ENCODE data around the gene KRT39. TPM values are rescaled to one million over a fixed set of nuclear protein-coding genes. Genes with fewer than 3 reads are reported as not detected.

Gene KRT39
- total and polyA plus RNA-seq, 2 donors (not counting 3 experiments of a cell fraction or from before 2014, with no cell fraction given) = not detected

DNA sequence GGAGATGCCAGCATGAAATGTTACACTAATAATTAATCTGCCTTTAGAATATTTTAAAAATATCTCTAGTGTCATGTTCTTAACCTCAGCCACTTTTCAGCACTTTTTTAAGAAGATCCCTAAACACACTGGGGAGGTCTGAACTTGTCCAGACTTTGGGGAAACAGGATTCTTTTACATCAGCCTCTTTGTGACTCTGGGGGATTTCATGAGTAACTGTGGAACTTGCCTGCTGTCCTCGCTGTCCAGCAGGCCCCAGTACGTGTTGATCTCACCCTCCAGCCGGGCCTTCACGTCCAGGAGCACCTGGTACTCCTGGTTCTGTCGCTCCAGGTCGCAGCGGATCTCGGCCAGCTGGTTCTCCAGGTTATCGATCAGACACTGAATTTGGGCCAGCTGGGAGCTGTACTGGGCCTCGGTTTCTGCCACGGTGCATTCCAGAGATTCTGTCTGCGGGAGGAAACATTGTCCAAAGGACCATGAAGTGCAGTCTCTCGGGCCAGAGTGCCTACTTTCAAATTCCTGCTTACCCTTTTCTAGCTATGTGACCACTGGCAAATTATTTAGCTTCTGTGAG is 11.9 kb upstream of the KRT39 start:
- DNase-seq (ENCODE audit: low read depth, low spot score) (no peak), FAIRE-seq (no peak)
- intact Hi-C loops (cut with micrococcal nuclease) (no loop called here), dilution Hi-C loops (cut with MboI; ENCODE audit: extremely low pct_ligation_motif_present, low sequenced_read_pairs) (no loop called here)
- ChIA-PET CTCF (interaction anchor here (0.7 kb wide), 1 partner anchor 622 kb away, joined by 4 read pairs; no protein-coding TSS in a partner anchor), POLR2A (no interaction called here)
- no TSS peak for BruUV-seq (replicated peaks)
- Histone ChIP-seq H3K9me3 (replicated peaks; ENCODE audit: control insufficient read depth, insufficient read depth, low read length) (no peaks in the 10 kb centered on the region), H3K9me1 (replicated peaks; ENCODE audit: control insufficient read depth, extremely low read depth, insufficient read depth, low read length) (no peaks in the 10 kb centered on the region), H2AFZ (ENCODE audit: low read depth, low read length) (no peak overlapping the region), H3K4me2 (ENCODE audit: insufficient read depth, low read length) (no peak overlapping the region), H3K36me3 (ENCODE audit: control insufficient read depth in 2 of 2, extremely low read depth in 1 of 2, insufficient read depth in 2 of 2, low read length in 2 of 2) (no peaks in the 10 kb centered on the region), H3K4me3 (replicated peaks in 1 of 3; ENCODE audit: insufficient read depth in 1 of 3, low read depth in 1 of 3, low read length in 3 of 3) (no peak overlapping the region), H4K20me1 (replicated peaks; ENCODE audit: control insufficient read depth, extremely low read depth, insufficient read depth, low read length) (no peaks in the 10 kb centered on the region), H3K27me3 (ENCODE audit: control insufficient read depth in 2 of 2, insufficient read depth in 2 of 2, low read length in 2 of 2) (peaks cover 0 to 4% of the 10 kb centered on the region in 2 experiments), H3K4me1 (ENCODE audit: control insufficient read depth, extremely low read depth, insufficient read depth, low read length) (no peaks in the 10 kb centered on the region), H3K27ac (ENCODE audit: insufficient read depth, low read depth, low read length) (no peak overlapping the region), H3K9ac (replicated peaks; ENCODE audit: extremely low read depth, insufficient read depth, low read length) (no peak overlapping the region), H3K79me2 (ENCODE audit: control insufficient read depth, insufficient read depth, low read length) (no peaks in the 10 kb centered on the region)
- TF ChIP-seq FOS (IDR thresholded peaks at IDR 0.05; ENCODE audit: borderline replicate concordance, insufficient read depth, low read length) (no peak), GATA2 (IDR thresholded peaks at IDR 0.05; ENCODE audit: insufficient read depth, insufficient read length, low read depth, low read length) (no peak), POLR2AphosphoS5 (IDR thresholded peaks at IDR 0.05; ENCODE audit: insufficient read depth, low read depth, low read length) (no peak), EZH2 (IDR thresholded peaks at IDR 0.05; ENCODE audit: borderline replicate concordance, low read depth, low read length, severe bottlenecking) (no peak), POLR2A (IDR thresholded peaks at IDR 0.05; ENCODE audit: low read depth, low read length) (no peak), MYC (IDR thresholded peaks at IDR 0.05; ENCODE audit: low read depth, low read length) (no peak), JUN (IDR thresholded peaks at IDR 0.05; ENCODE audit: borderline replicate concordance, insufficient read depth, insufficient read length, low read depth) (no peak)
- TF ChIP-seq, protein P1, sequence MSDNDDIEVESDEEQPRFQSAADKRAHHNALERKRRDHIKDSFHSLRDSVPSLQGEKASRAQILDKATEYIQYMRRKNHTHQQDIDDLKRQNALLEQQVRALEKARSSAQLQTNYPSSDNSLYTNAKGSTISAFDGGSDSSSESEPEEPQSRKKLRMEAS (IDR thresholded peaks at IDR 0.05; ENCODE audit: insufficient read depth, insufficient read length) = no peak
- TF ChIP-seq, protein P2, sequence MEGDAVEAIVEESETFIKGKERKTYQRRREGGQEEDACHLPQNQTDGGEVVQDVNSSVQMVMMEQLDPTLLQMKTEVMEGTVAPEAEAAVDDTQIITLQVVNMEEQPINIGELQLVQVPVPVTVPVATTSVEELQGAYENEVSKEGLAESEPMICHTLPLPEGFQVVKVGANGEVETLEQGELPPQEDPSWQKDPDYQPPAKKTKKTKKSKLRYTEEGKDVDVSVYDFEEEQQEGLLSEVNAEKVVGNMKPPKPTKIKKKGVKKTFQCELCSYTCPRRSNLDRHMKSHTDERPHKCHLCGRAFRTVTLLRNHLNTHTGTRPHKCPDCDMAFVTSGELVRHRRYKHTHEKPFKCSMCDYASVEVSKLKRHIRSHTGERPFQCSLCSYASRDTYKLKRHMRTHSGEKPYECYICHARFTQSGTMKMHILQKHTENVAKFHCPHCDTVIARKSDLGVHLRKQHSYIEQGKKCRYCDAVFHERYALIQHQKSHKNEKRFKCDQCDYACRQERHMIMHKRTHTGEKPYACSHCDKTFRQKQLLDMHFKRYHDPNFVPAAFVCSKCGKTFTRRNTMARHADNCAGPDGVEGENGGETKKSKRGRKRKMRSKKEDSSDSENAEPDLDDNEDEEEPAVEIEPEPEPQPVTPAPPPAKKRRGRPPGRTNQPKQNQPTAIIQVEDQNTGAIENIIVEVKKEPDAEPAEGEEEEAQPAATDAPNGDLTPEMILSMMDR (IDR thresholded peaks at IDR 0.05; ENCODE audit: extremely low read depth in 1 of 2, insufficient read depth in 1 of 2, low read depth in 1 of 2, low read length in 2 of 2) = no peak

All from endothelial cell of umbilical vein (primary cell).